ENCODE results near the gene CCDC148.

Gene CCDC148

GRCh38 chr2:158205215-158205614 is 251.3 kb downstream of the CCDC148 start:
- DNase-seq = no peak

GRCh38 chr2:158204741-158205165 is 251.8 kb downstream of the CCDC148 start:
- no peak for DNase-seq

GRCh38 chr2:158202161-158202815 is 254.3 kb downstream of the CCDC148 start:
- peak; percentile 38 for DNase-seq

- DNase-seq = no peak
Observed at GRCh38 chr2:158199928-158200650, 256.5 kb downstream of the CCDC148 start.

GRCh38 chr2:158197940-158198339 is 258.6 kb downstream of the CCDC148 start:
- no peak for DNase-seq

- DNase-seq = no peak
Observed at GRCh38 chr2:158194229-158194628, 262.3 kb downstream of the CCDC148 start.

- DNase-seq = no peak
Observed at GRCh38 chr2:158192515-158193443, 263.8 kb downstream of the CCDC148 start.

GRCh38 chr2:158191076-158191895 is 265.3 kb downstream of the CCDC148 start:
- DNase-seq = no peak

- no peak for DNase-seq
Observed at GRCh38 chr2:158189526-158189925, 267.0 kb downstream of the CCDC148 start.

- DNase-seq = no peak
Observed at GRCh38 chr2:158187908-158188307, 268.6 kb downstream of the CCDC148 start.

GRCh38 chr2:158184556-158185343 is 271.8 kb downstream of the CCDC148 start:
- no peak for DNase-seq

GRCh38 chr2:158184001-158184400 is 272.6 kb downstream of the CCDC148 start:
- no peak for DNase-seq

- no peak for DNase-seq
Observed at GRCh38 chr2:158182676-158183295, 273.8 kb downstream of the CCDC148 start.

- no peak for DNase-seq
Observed at GRCh38 chr2:158181171-158181570, 275.4 kb downstream of the CCDC148 start.

GRCh38 chr2:158179660-158180059 is 276.9 kb downstream of the CCDC148 start:
- no peak for DNase-seq

- DNase-seq = no peak
Observed at GRCh38 chr2:158178646-158179045, 277.9 kb downstream of the CCDC148 start.

GRCh38 chr2:158174956-158175355 is 281.6 kb downstream of the CCDC148 start:
- DNase-seq = no peak

GRCh38 chr2:158174495-158174894 is 282.1 kb downstream of the CCDC148 start:
- DNase-seq = no peak

- DNase-seq = no peak
Observed at GRCh38 chr2:158172719-158173118, 283.8 kb downstream of the CCDC148 start.

- no peak for DNase-seq
Observed at GRCh38 chr2:158154596-158154995, 302.0 kb downstream of the CCDC148 start.
